ENCODE measurements around the gene NPPA.

DNA sequence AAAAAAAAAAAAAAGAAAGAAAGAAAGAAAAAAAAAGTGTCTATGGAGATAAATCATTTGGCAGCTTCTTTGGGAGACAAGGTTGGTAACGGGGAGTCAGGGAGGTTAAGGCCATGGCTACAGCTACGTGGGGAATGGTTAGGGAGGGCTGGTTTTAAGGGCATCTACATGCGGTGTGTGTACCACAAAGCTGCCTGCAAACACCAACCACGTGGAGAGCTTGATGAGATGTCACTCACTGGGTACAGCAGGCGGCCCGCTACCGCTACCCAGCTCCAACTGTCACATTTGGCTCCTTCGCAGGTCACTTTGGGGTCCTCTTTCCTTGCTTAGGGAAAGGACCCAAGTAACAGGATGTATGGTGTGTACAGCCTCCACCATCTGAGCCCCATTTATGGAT is 6.9 kb upstream of the NPPA start:
- TF ChIP-seq CTCF (IDR thresholded peaks at IDR 0.05): no peak
- no peak for TF ChIP-seq POLR2A (IDR thresholded peaks at IDR 0.05)
